OCI-LY1 (cell line): ENCODE data around the gene PLAAT4.

Experiments used
- H2AFZ ChIP-seq: fragments of 200-600 bp; sonication (generic), shearing (Covaris generic); 2 replicates; pipeline ENCODE4 v1.6.0; 2014; ENCODE audit warnings: antibody characterized with exemption, mild to moderate bottlenecking, low read length
- H3F3A ChIP-seq: fragments of 200-600 bp; sonication (generic), shearing (Covaris generic); 2 replicates; pipeline ENCODE4 v1.6.0; 2014; ENCODE audit warnings: mild to moderate bottlenecking, antibody characterized with exemption, low read length, moderate library complexity; ENCODE audit not compliant: insufficient read depth
- H3K27ac ChIP-seq: fragments of 200-600 bp; sonication (generic); 2 replicates; pipeline ENCODE4 v1.5.1; 2014; ENCODE audit warnings: low read length, mixed run types, mild to moderate bottlenecking, low read depth; ENCODE audit not compliant: poor library complexity, severe bottlenecking
- H3K27me3 ChIP-seq: fragments of 200-600 bp; sonication (generic); 2 replicates; pipeline ENCODE4 v1.6.0; 2014; ENCODE audit warnings: antibody characterized with exemption, mild to moderate bottlenecking, low read length, moderate library complexity; ENCODE audit not compliant: insufficient read depth
- H3K36me3 ChIP-seq: fragments of 200-600 bp; sonication (generic); 2 replicates; pipeline ENCODE4 v1.6.1; 2014; ENCODE audit warnings: mild to moderate bottlenecking, antibody characterized with exemption, low read length, moderate library complexity, mixed read lengths; ENCODE audit not compliant: insufficient read depth
- H3K4me1 ChIP-seq: fragments of 200-600 bp; sonication (generic); 2 replicates; pipeline ENCODE4 v1.5.1; 2014; ENCODE audit warnings: mild to moderate bottlenecking, low read length, moderate library complexity; ENCODE audit not compliant: insufficient read depth, severe bottlenecking
- H3K4me2 ChIP-seq: fragments of 200-600 bp; sonication (generic), shearing (Covaris generic); 2 replicates; pipeline ENCODE4 v1.6.1; 2014; ENCODE audit warnings: low read length
- H3K4me3 ChIP-seq: fragments of 200-600 bp; sonication (generic); 2 replicates; pipeline ENCODE4 v1.5.1; 2014; ENCODE audit warnings: low read length, low read depth, mild to moderate bottlenecking, mixed read lengths; ENCODE audit not compliant: poor library complexity, severe bottlenecking
- H3K79me2 ChIP-seq: fragments of 200-600 bp; shearing (Covaris generic); 2 replicates; pipeline ENCODE4 v1.6.1; 2016; ENCODE audit warnings: mixed run types, low read length, mixed read lengths; ENCODE audit not compliant: insufficient read depth
- H3K9ac ChIP-seq: fragments of 200-600 bp; sonication (generic), shearing (Covaris generic); 2 replicates; pipeline ENCODE4 v1.6.1; 2014; ENCODE audit warnings: mild to moderate bottlenecking, low read length, mixed read lengths
- H3K9me2 ChIP-seq: fragments of 200-600 bp; sonication (generic), shearing (Covaris generic); 2 replicates; pipeline ENCODE4 v1.6.1; 2014; ENCODE audit warnings: low read depth, mild to moderate bottlenecking, low read length, mixed read lengths
- H3K9me3 ChIP-seq: fragments of 200-600 bp; shearing (Covaris generic); 2 replicates; pipeline ENCODE4 v1.6.1; 2014; ENCODE audit warnings: low read length, mixed read lengths
- H4K20me1 ChIP-seq: fragments of 200-600 bp; sonication (generic), shearing (Covaris generic); 2 replicates; pipeline ENCODE4 v1.6.0; 2016; ENCODE audit warnings: mild to moderate bottlenecking, low read length; ENCODE audit not compliant: insufficient read depth
- EZH2 ChIP-seq: fragments of 200-600 bp; sonication (generic), shearing (Covaris generic); IDR thresholded peaks from 2 replicates; pipeline ENCODE4 v1.8.0; 2017; ENCODE audit warnings: borderline replicate concordance, mixed run types, mild to moderate bottlenecking, antibody characterized with exemption, low read length, moderate library complexity, mixed read lengths
- TF ChIP-seq, protein P1 (sequence below): fragments of 200-600 bp; sonication (generic), shearing (Covaris generic); IDR thresholded peaks from 2 replicates; pipeline ENCODE4 v1.5.1; 2017; ENCODE audit warnings: mild to moderate bottlenecking, antibody characterized with exemption, low read length, moderate library complexity, mixed read lengths

The PLAAT4 gene

DNA sequence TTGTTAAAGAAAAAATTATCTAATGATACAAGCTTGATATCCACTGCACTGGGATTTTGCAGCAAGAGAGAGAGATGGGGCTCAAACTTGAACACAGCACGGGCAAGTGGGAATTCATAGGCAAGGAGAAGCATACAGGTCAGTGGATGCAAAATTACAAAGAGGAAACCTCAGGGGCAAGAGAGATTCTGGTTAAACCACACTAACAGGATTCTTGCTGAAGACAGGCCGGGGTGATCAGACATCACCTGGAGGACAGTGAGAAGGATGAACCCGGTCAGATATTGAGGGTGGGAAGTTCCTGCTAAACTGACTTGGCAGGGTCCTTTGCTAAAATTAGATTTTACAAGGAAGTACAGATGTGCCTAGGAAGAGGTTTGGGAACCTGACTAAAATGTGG is 2.5 kb upstream of the PLAAT4 start:
- Histone ChIP-seq H3K27me3 (no peaks in the 10 kb centered on the region), H3K27ac (no peak overlapping the region), H3K9me3 (no peaks in the 10 kb centered on the region), H3K4me2 (no peak overlapping the region), H3K4me3 (no peak overlapping the region), H2AFZ (no peak overlapping the region), H3K79me2 (no peaks in the 10 kb centered on the region), H4K20me1 (no peaks in the 10 kb centered on the region), H3K9me2 (no peaks in the 10 kb centered on the region), H3F3A (no peaks in the 10 kb centered on the region), H3K9ac (no peak overlapping the region), H3K36me3 (no peaks in the 10 kb centered on the region), H3K4me1 (peaks cover 11% of the 10 kb centered on the region)
- TF ChIP-seq EZH2 = no peak
- TF ChIP-seq, protein P1, sequence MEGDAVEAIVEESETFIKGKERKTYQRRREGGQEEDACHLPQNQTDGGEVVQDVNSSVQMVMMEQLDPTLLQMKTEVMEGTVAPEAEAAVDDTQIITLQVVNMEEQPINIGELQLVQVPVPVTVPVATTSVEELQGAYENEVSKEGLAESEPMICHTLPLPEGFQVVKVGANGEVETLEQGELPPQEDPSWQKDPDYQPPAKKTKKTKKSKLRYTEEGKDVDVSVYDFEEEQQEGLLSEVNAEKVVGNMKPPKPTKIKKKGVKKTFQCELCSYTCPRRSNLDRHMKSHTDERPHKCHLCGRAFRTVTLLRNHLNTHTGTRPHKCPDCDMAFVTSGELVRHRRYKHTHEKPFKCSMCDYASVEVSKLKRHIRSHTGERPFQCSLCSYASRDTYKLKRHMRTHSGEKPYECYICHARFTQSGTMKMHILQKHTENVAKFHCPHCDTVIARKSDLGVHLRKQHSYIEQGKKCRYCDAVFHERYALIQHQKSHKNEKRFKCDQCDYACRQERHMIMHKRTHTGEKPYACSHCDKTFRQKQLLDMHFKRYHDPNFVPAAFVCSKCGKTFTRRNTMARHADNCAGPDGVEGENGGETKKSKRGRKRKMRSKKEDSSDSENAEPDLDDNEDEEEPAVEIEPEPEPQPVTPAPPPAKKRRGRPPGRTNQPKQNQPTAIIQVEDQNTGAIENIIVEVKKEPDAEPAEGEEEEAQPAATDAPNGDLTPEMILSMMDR = no peak

DNA sequence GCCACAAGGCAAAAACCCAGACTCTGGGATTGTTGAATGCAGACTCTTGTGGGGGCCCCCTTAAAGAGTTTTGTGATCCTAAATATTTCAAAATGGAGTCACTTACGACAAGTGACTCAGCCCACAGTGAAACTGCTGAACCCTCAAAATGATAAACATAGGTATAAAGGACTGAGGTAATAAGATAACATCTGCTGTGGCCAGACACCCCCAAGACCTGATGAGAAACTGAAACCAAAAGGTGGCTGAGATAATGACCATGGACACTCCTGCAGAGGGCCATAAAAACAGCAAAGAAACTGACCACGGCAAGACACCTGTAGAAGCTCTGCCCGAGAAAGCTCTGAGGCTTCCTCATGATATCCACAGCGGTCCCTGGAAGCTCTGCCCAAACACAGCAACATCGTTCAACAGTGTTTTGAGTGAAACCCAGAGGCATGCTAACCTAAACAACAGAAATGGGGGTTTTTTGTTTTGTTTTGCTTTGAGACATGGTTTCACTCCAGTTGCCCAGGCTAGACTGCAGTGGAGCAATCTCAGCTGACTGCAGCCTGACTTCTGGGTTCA is 1.6 kb upstream of the PLAAT4 start:
- no peak overlapping the region for H2AFZ ChIP-seq
- no peaks in the 10 kb centered on the region for H3K27me3 ChIP-seq
- no peaks in the 10 kb centered on the region for H3F3A ChIP-seq
- H3K27ac ChIP-seq = no peak overlapping the region
- no peak for TF ChIP-seq EZH2
- TF ChIP-seq, protein P1 = no peak
- no peaks in the 10 kb centered on the region for H3K79me2 ChIP-seq
- H3K9me3 ChIP-seq = no peaks in the 10 kb centered on the region
- peaks cover 11% of the 10 kb centered on the region for H3K4me1 ChIP-seq
- H3K9ac ChIP-seq = no peak overlapping the region
- no peaks in the 10 kb centered on the region for H4K20me1 ChIP-seq
- H3K4me3 ChIP-seq = no peak overlapping the region
- no peaks in the 10 kb centered on the region for H3K9me2 ChIP-seq
- H3K4me2 ChIP-seq = no peak overlapping the region
- H3K36me3 ChIP-seq = no peaks in the 10 kb centered on the region

GRCh38 chr11:63535734-63536133 is 874 bp upstream of the PLAAT4 start:
- no peaks in the 10 kb centered on the region for H3K27me3 ChIP-seq
- H3K4me1 ChIP-seq = peaks cover 11% of the 10 kb centered on the region
- no peak overlapping the region for H3K9ac ChIP-seq
- no peak for TF ChIP-seq EZH2
- TF ChIP-seq, protein P1 = no peak
- no peak overlapping the region for H3K27ac ChIP-seq
- H3K9me3 ChIP-seq = no peaks in the 10 kb centered on the region
- no peaks in the 10 kb centered on the region for H4K20me1 ChIP-seq
- no peak overlapping the region for H3K4me3 ChIP-seq
- no peaks in the 10 kb centered on the region for H3F3A ChIP-seq
- H3K9me2 ChIP-seq = no peaks in the 10 kb centered on the region
- H2AFZ ChIP-seq = no peak overlapping the region
- H3K4me2 ChIP-seq = no peak overlapping the region
- no peaks in the 10 kb centered on the region for H3K79me2 ChIP-seq
- no peaks in the 10 kb centered on the region for H3K36me3 ChIP-seq
